IgD-negative memory B cell (primary cell): Measurements from ENCODE around the gene FGR. TPM values are rescaled to one million over a fixed set of nuclear protein-coding genes. Genes with fewer than 3 reads are reported as not detected.
A peak's percentile ranks its signal among the peaks of the same experiment; 100 is the strongest.

Source experiments
- H3K27ac Mint-ChIP-seq, 3 donors: one replicate each; pipeline ENCODE4 v1.8.0; 2020 to 2022; ENCODE audit warnings: mild to moderate bottlenecking in 3 of 3, mixed read lengths in 3 of 3, moderate library complexity in 1 of 3
- H3K27me3 Mint-ChIP-seq: one replicate; pipeline ENCODE4 v1.8.0; 2021; ENCODE audit warnings: mixed read lengths
- H3K36me3 Mint-ChIP-seq: one replicate; pipeline ENCODE4 v1.8.0; 2020; ENCODE audit warnings: mild to moderate bottlenecking, mixed read lengths
- H3K4me1 Mint-ChIP-seq, 3 donors: one replicate each; pipeline ENCODE4 v1.8.0; 2020 to 2022; ENCODE audit warnings: mixed read lengths in 3 of 3, mild to moderate bottlenecking in 1 of 3
- H3K4me3 Mint-ChIP-seq, 4 donors: one replicate each; pipeline ENCODE4 v1.8.0; 2020 to 2022; ENCODE audit warnings: mild to moderate bottlenecking in 4 of 4, mixed read lengths in 4 of 4, moderate library complexity in 3 of 4
- H3K9me3 Mint-ChIP-seq, 3 donors: one replicate each; pipeline ENCODE4 v1.8.0; 2020 to 2021; ENCODE audit warnings: mixed read lengths in 3 of 3, mild to moderate bottlenecking in 1 of 3
- polyA plus RNA-seq: library from polyadenylated mRNA; unstranded; fragments of 300-500 nt; fragmentation: Illumina TruSeq; gene quantifications from one replicate; pipeline ENCODE4 v1.2.3, GENCODE V29; 2021

The FGR gene
- polyA plus RNA-seq, 1 donor from 2014 or later = 72.0 TPM

DNA sequence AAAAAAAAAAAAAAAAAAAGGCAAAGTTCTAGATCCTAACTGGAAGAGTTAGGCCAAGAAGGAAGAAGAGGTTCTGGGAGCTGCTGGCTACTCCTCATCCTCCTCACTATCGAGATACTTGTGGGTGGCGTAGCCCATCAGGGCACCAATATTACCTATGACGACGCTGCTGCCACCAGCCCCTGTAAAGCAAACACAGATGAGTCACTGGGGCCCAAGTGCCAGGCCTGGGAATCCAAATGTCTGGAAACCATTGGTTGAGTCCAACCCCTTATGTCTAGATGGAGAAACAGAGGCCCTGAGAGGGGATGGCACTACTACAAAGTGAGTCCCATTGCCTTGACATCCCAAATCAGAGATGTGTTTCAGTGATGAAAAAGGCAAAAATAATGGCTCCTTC is 31.3 kb upstream of the FGR start:
- Mint-ChIP-seq H3K4me3 (no peak overlapping the region), H3K4me1 (peaks cover 18 to 35% (median 25%) of the 10 kb centered on the region in 3 donors), H3K9me3 (no peaks in the 10 kb centered on the region), H3K36me3 (peaks cover 1% of the 10 kb centered on the region), H3K27ac (no peak overlapping the region), H3K27me3 (no peaks in the 10 kb centered on the region)

DNA sequence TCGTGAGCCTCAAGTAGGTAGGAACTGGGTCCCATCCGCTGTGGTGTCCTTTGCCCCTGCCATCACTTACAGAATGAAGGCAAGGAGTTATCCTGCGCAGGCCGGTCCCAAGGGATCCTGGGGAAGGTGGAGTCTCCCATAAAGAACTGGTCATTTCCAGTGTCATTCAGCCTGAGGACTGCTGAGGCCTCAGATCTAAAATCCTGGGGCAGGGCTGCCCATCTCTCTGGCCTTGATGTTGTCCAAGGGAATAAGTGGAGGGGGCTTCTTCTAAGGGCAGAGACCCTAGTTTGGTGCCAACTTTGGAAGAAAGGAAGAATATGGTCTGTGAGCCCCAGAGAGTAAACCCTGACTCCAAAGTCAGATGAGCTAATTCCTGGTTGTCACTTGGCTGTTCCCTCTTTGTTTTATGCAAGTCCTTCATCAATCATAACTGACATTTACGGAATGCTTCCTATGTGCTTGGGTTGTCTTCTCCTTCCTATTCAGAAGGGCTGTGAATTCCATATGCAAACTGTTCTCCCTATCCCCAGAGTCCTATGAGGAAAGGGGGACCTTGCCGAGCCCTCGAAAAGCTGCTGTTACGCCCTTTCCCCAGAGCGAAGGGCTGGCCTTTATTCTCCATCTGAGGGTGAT is 30.1 kb upstream of the FGR start:
- H3K27ac Mint-ChIP-seq = peak overlapping the region in 2 of 3 donors; percentile 9 to 81
- H3K27me3 Mint-ChIP-seq = no peaks in the 10 kb centered on the region
- H3K36me3 Mint-ChIP-seq = peaks cover 1% of the 10 kb centered on the region
- H3K9me3 Mint-ChIP-seq = no peaks in the 10 kb centered on the region
- H3K4me1 Mint-ChIP-seq = peaks cover 27 to 39% (median 35%) of the 10 kb centered on the region in 3 donors
- no peak overlapping the region for H3K4me3 Mint-ChIP-seq

DNA sequence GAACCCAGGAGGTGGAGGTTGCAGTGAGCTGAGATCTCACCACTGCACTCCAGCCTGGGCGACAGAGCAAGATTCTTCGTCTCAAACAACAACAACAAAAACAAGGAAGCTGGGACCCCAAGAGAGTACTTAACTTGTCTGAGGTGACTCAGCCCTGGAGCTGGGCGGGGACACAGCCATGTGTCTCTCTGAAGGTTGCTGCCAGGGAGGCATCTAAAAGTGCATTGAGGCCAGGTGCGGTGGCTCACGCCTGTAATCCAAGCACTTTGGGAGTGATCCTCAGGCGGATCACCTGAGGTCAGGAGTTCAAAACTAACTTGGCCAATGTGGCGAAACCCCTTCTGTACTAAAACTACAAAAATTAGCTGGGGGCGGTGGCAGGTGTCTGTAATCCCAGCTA is 29.3 kb upstream of the FGR start:
- peaks cover 30 to 37% (median 37%) of the 10 kb centered on the region in 3 donors for H3K4me1 Mint-ChIP-seq
- H3K27ac Mint-ChIP-seq = no peak overlapping the region
- peaks cover 1% of the 10 kb centered on the region for H3K36me3 Mint-ChIP-seq
- no peaks in the 10 kb centered on the region for H3K9me3 Mint-ChIP-seq
- H3K27me3 Mint-ChIP-seq = no peaks in the 10 kb centered on the region
- peak overlapping the region in 1 of 4 donors; percentile 17 for H3K4me3 Mint-ChIP-seq

DNA sequence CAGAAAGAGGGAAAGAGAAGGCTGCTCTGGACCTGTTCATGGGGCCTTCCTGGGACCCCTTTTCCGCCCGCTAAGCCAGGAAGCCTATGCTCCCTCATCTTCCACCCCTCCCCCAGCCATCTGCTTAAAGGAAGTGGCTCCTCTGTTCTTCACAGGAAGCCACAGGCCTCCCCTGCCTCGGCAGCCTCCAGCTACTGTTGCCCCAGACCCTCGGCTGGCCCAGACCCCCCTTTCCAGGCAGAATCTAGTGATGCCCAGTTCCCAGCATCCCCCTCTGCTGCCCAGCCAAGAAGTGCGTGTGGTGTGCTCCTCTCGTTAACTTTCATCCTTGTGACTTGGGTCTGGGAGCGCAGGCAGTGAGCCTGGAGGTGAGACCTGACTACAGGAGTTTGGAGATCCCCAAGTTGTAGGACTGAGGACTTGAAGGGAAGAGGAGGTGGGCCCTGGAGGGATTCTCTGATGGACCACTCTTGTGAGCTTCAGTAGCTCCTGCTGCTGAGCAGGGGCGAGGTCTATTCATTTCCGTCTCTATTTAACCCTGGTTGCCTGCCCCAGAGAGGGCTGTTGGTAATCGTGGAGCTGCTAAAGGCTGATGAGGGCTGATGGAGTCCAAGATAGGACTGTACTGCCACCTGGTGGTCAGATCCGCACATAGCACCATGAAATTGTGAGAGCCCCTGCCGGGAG is 27.9 kb upstream of the FGR start:
- H3K4me3 Mint-ChIP-seq = peak overlapping the region; percentile 49 to 91 (median 72)
- H3K27ac Mint-ChIP-seq = peak overlapping the region; percentile 97 to 98 (median 98)
- H3K27me3 Mint-ChIP-seq = no peaks in the 10 kb centered on the region
- peaks cover 1% of the 10 kb centered on the region for H3K36me3 Mint-ChIP-seq
- H3K9me3 Mint-ChIP-seq = no peaks in the 10 kb centered on the region
- H3K4me1 Mint-ChIP-seq = peaks cover 37 to 44% (median 44%) of the 10 kb centered on the region in 3 donors

DNA sequence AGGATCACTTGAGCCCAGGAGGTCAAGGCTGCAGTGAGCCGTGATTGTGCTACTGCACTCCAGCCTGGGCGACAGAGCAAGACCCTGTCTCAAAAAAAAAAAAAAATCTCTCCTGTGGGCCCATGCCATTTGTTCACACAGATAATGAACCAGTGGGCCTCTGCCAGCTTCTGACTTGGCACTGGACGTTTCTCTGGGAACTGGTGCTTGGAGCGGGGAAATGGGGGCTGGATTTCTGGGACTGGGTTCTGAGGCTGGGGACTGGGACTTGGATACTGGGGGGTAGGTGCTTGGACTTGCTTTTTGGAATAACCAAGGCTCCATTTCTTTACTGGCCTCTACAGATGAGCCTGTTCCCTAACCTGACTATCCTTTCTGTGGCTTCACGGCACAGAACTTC is 27.3 kb upstream of the FGR start:
- H3K9me3 Mint-ChIP-seq = no peaks in the 10 kb centered on the region
- H3K4me1 Mint-ChIP-seq = peaks cover 37 to 44% (median 44%) of the 10 kb centered on the region in 3 donors

DNA sequence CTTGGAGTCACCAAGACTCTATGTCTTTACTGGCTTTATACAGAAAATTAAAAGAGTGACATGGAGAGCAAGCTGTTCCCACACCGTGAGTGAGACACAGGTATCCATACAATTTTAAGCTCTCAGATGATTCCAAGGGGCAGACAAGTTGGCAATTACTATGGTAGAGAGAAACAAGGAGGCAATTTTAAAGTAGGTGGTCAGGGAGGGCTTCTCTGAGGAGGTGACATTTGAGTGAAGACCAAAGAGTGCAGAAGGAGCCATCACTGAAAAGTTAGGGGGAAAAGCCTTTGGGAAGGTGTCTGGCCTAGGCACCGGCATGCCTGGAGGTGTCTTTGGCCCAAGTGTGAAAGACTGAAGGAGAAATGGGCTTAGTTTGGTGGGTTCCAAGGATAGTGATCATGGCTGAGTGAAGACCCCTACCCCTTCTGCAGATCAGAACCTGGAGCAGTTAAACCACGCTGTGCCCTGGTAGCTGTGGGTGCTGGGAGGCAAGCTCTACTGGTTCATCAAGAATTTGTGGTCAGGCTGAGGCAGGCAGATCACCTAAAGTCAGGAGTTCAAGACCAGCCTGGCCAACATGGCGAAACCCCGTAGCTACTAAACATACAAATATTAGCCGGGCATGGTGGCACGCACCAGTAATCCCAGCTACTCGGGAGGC is 26.6 kb upstream of the FGR start:
- Mint-ChIP-seq H3K4me1 (peaks cover 37 to 44% (median 44%) of the 10 kb centered on the region in 3 donors), H3K9me3 (no peaks in the 10 kb centered on the region), H3K27me3 (no peaks in the 10 kb centered on the region)

More for the DNA sequence above, 27.3 kb upstream of the FGR start:
- Mint-ChIP-seq H3K27ac (peak overlapping the region; percentile 97 to 98 (median 98)), H3K36me3 (peaks cover under 1% of the 10 kb centered on the region), H3K27me3 (no peaks in the 10 kb centered on the region), H3K4me3 (peak overlapping the region; percentile 49 to 91 (median 72))

DNA sequence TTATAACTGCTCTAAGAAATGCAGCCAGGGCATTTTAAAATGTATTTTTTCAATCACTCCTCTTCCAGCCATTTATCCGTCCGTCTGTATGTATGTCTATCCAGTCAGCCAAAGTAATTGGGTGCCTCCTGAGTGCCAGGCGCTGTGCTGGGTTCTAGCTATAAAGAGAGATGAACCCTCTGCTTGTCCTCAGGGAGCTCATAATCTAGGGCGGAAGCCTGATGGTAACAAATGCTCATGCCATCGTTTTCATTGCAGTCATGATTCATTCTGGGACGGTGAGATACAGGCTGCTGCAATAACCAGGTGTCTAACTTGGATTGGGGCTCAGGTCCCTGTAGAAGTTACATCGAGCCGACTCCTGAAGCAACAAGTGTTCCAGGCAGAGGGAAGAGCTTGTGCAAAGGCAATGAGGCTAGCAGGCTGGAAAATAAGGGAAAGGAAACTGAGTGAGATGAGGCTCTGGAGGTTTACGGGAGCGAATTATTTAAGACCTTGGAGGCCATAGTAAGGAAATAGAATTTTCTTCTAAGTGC is 25.4 kb upstream of the FGR start:
- no peaks in the 10 kb centered on the region for H3K9me3 Mint-ChIP-seq
- H3K36me3 Mint-ChIP-seq = no peaks in the 10 kb centered on the region
- H3K27me3 Mint-ChIP-seq = no peaks in the 10 kb centered on the region
- H3K27ac Mint-ChIP-seq = peak overlapping the region; percentile 97 to 100 (median 100)
- peaks cover 37 to 47% (median 45%) of the 10 kb centered on the region in 3 donors for H3K4me1 Mint-ChIP-seq
- peak overlapping the region; percentile 85 to 95 (median 92) for H3K4me3 Mint-ChIP-seq

More for the DNA sequence above, 26.6 kb upstream of the FGR start:
- H3K27ac Mint-ChIP-seq = peak overlapping the region; percentile 97 to 100 (median 100)
- H3K4me3 Mint-ChIP-seq = peak overlapping the region; percentile 21 to 90 (median 73)
- no peaks in the 10 kb centered on the region for H3K36me3 Mint-ChIP-seq

DNA sequence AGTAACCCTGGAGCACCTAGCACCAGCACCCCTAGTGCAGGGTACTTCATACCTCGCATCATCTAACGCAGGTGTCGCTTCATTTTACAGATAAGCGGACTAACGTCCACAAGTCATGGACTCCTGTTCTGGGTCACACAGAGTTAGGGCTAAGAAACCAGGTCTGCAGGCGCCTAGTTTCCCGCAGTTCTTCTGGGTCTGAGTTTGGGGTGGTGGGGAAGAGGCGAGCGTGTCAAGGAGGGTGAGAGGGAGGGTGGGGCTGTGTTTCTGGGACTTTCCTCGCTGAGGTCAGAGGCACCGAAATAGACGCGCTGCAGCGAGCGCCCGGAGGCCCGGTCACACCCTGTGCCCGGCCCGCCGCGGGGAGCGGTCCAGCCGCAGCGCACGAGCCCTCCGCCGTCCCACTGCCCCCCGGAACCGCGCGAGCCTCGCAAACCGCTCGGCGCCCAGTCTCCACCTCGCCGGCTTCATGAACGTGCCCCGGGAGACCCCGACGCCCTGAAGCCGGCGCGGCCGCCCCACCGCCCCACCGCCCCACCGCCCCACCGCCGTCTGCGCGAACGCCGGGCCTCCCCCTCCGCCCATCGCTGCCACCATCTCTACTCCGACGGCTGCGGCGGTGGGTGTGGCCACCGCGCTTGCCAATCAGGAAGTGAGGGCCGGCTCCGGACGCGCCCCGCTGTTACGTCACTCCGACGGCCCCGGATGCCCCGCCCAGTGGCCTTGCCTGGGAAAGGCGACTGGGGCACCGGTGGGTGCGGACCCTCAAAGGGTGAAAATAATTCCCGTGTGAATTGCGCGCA is 24.7 kb upstream of the FGR start:
- H3K9me3 Mint-ChIP-seq = no peaks in the 10 kb centered on the region
- no peaks in the 10 kb centered on the region for H3K36me3 Mint-ChIP-seq
- H3K4me1 Mint-ChIP-seq = peaks cover 37 to 52% (median 47%) of the 10 kb centered on the region in 3 donors
- H3K27ac Mint-ChIP-seq = peak overlapping the region; percentile 97 to 100 (median 100)
- H3K27me3 Mint-ChIP-seq = no peaks in the 10 kb centered on the region
- H3K4me3 Mint-ChIP-seq = peak overlapping the region; percentile 85 to 96 (median 92)

DNA sequence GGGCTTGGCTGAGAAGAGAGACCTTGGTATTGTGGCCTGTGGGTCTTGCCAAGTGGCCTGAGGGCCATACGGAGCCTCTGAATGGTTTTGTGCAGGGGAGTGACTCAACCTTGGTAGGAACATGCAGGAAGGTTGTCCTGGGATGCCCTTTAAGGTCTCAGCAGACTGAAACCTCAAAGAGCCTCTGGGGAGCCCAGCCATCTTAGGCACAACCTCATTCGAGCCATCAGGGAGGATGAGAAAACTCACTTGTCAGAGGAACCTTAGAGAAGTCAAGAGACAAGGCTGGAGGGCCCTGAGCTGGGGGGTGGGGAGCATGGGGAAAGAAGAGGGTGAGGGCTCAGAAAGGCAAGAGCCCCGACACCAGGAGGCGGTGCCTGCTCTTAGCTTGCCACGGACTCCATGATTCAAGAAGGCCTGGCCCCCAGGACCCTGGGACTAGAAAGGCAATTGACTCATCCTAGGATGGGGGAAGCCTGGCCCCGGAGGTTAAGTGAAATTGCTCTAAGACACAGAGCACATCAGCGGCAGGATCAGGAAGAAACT is 24.0 kb upstream of the FGR start:
- H3K36me3 Mint-ChIP-seq = no peaks in the 10 kb centered on the region

DNA sequence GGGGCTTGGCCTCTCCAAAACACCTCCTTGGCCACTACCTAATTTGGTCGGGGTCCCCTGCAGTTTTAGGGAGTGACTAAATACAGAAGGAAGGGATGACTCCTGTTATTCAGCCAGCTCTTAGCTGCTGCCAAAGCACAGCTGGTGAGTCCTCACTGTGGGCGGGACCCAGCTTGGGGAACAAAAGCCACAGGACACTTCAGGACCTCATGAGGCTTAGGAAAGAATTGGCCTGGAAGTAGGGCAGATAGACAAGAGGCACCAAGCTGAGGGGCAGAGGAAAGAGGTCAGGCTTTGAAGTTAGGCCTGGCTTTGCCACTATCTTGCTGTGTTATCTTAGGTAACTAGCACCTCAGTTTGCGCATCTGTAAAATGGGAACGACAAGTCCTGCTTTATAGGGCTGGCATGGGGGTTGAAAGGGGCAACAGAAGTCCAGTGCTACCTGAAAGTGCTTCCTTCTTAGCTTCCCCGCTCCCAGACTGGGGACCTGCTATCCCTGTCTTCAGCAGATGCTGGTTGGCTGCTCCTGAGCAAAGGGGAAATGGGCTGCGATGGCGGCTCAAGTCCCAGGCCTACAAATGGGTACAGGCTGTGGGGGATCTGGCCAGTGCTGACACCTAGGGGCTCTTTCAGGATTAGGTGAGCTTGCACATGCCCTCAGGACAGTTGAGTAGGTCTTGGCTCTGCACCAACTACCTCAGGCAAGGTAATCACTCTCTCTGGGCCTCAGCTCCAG is 21.3 kb upstream of the FGR start:
- H3K27ac Mint-ChIP-seq = peak overlapping the region in 1 of 3 donors; percentile 71
- no peaks in the 10 kb centered on the region for H3K36me3 Mint-ChIP-seq
- peaks cover 29 to 36% (median 31%) of the 10 kb centered on the region in 3 donors for H3K4me1 Mint-ChIP-seq
- no peaks in the 10 kb centered on the region for H3K9me3 Mint-ChIP-seq
- no peaks in the 10 kb centered on the region for H3K27me3 Mint-ChIP-seq
- peak overlapping the region in 1 of 4 donors; percentile 57 for H3K4me3 Mint-ChIP-seq

More for the DNA sequence above, 24.0 kb upstream of the FGR start:
- Mint-ChIP-seq H3K27ac (peak overlapping the region; percentile 97 to 100 (median 100)), H3K4me1 (peaks cover 37 to 51% (median 46%) of the 10 kb centered on the region in 3 donors), H3K9me3 (no peaks in the 10 kb centered on the region), H3K4me3 (peak overlapping the region; percentile 85 to 96 (median 92)), H3K27me3 (no peaks in the 10 kb centered on the region)

DNA sequence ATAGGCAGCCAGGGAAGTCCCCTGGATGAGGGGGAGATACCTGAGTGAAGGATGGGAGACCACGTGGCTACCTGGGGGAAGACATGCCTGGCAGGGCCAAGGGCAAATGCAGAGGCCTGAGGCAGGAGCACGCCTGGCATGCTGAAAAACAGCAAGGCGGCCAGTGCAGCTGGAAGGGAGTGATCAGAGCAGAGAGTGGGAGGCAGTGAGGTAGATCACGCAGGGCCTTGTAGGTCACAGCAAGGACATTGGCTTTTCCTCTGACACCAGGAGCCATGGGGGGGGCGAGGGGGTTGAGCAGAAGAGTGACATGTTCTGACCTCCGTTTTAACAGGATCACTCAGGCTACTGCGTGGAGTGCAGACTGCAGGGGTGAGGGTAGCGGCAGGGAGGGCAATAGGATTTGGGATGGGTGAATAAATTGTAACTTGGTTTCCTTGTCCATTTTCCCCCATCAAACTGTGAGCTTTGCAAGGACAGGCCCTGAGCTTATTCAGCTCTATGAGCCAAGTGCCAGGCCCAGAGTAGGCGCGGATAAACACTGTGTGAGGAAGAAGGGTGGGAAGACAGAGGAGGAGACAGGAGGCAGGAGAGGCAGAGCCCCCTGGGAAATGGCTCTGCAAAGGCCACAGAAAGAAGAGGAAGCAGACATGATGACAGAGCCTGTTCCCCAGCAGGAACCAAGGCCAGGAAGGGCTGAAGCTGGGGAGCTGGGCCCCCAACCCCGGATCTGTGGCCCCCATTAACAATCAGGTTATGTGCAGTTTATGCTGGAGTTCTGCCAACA is 20.4 kb upstream of the FGR start:
- Mint-ChIP-seq H3K9me3 (no peaks in the 10 kb centered on the region), H3K27ac (peak overlapping the region in 2 of 3 donors; percentile 84 to 87), H3K27me3 (no peaks in the 10 kb centered on the region), H3K4me1 (peaks cover 21 to 28% (median 25%) of the 10 kb centered on the region in 3 donors), H3K4me3 (peak overlapping the region in 1 of 4 donors; percentile 7), H3K36me3 (no peaks in the 10 kb centered on the region)

DNA sequence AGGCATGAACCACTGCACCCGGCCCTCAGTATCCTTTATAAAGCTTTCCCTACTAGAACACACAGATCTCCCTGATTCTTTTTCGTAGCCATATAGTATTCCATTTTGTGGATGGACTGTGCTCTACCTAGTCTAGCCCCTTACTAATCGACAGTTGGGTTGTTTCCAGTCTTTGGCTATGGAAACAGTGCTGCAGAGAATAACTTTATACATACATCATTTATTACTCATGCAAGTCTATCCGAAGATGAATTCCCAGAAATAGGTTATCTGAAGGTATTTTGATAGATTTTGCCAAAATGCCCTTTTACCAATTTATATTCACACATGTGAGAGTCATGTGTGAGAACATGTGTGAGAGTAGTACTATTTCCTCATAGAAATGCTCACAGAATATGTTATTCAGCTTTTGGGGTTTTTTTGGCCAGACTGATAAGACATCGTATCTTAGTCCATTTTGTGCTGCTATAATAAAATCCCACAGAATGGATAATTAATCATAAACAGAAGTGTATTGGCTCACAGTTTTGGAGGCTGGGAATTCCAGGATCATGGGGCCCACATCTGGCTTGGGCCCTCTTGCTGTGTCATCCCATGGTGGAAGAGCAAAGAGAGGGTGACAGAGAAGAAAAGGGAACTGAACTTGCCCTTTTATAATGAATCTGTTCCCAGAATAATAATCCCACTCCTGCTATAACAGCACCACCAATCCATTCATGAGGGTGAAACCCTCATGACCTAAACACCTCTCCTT is 17.3 kb upstream of the FGR start:
- Mint-ChIP-seq H3K36me3 (no peaks in the 10 kb centered on the region), H3K27ac (peak overlapping the region in 2 of 3 donors; percentile 57 to 59), H3K4me3 (no peak overlapping the region), H3K9me3 (no peaks in the 10 kb centered on the region), H3K27me3 (no peaks in the 10 kb centered on the region), H3K4me1 (peaks cover 5 to 11% (median 10%) of the 10 kb centered on the region in 3 donors)
